ENCODE measurements around the gene ZBTB8B. TPM values are rescaled to one million over a fixed set of nuclear protein-coding genes. Genes with fewer than 3 reads are reported as not detected.
"Not testable (repeated sequence)": the region's sequence is repeated elsewhere in the genome, so short reads cannot be mapped to it uniquely, and the experiment has no call there.

ZBTB8B gene
- total RNA-seq, 1 donor from 2014 or later, result not detected

GRCh38 chr1:32480003-32480402, 15.1 kb downstream of the ZBTB8B start:
- H3K27ac ChIP-seq, result no peak overlapping the region
- no peaks in the 10 kb centered on the region for H3K9me3 ChIP-seq
- no peaks in the 10 kb centered on the region for H3K36me3 ChIP-seq
- peaks cover 4% of the 10 kb centered on the region for H3K27me3 ChIP-seq
- intact Hi-C loops (cut with DNase I), result no loop called here
- ATAC-seq, result no peak
- H3K4me3 ChIP-seq, result no peak overlapping the region
- no peak for TF ChIP-seq CTCF (IDR thresholded peaks at IDR 0.05)
- no peak for DNase-seq
- H3K4me1 ChIP-seq, result no peaks in the 10 kb centered on the region

- no peak for TF ChIP-seq CTCF (IDR thresholded peaks at IDR 0.05)
- Histone ChIP-seq H3K4me3 (no peak overlapping the region), H3K27me3 (no peaks in the 10 kb centered on the region), H3K9me3 (no peaks in the 10 kb centered on the region), H3K36me3 (no peaks in the 10 kb centered on the region), H3K27ac (no peak overlapping the region), H3K4me1 (no peaks in the 10 kb centered on the region)
- no peak for DNase-seq
- intact Hi-C loops (cut with DNase I), result no loop called here
- ATAC-seq, result no peak
Observed at GRCh38 chr1:32480761-32481160, 15.9 kb downstream of the ZBTB8B start.

GRCh38 chr1:32481788-32482187, 16.9 kb downstream of the ZBTB8B start:
- H3K27me3 ChIP-seq; ATAC-seq; H3K36me3 ChIP-seq; intact Hi-C loops (cut with DNase I); H3K9me3 ChIP-seq; H3K27ac ChIP-seq; H3K4me3 ChIP-seq; H3K4me1 ChIP-seq; DNase-seq: not testable (repeated sequence)

- no peak for DNase-seq
- TF ChIP-seq CTCF (IDR thresholded peaks at IDR 0.05), result no peak
- intact Hi-C loops (cut with DNase I), result no loop called here
- no peak overlapping the region for H3K27ac ChIP-seq
- no peaks in the 10 kb centered on the region for H3K4me1 ChIP-seq
- no peaks in the 10 kb centered on the region for H3K36me3 ChIP-seq
- no peak for ATAC-seq
- H3K9me3 ChIP-seq, result no peaks in the 10 kb centered on the region
- H3K27me3 ChIP-seq, result no peaks in the 10 kb centered on the region
- no peak overlapping the region for H3K4me3 ChIP-seq
Observed at GRCh38 chr1:32485554-32486255, 20.8 kb downstream of the ZBTB8B start.

GRCh38 chr1:32486463-32487113, 21.7 kb downstream of the ZBTB8B start:
- TF ChIP-seq CTCF (IDR thresholded peaks at IDR 0.05), result no peak

GRCh38 chr1:32487182-32487581, 22.3 kb downstream of the ZBTB8B start:
- no peaks in the 10 kb centered on the region for H3K4me1 ChIP-seq
- H3K27ac ChIP-seq, result no peak overlapping the region
- no peak overlapping the region for H3K4me3 ChIP-seq
- H3K27me3 ChIP-seq, result no peaks in the 10 kb centered on the region
- TF ChIP-seq CTCF (IDR thresholded peaks at IDR 0.05), result no peak
- no peaks in the 10 kb centered on the region for H3K9me3 ChIP-seq
- ATAC-seq (no peak), DNase-seq (no peak)
- no peaks in the 10 kb centered on the region for H3K36me3 ChIP-seq
- intact Hi-C loops (cut with DNase I), result no loop called here

More at GRCh38 chr1:32486463-32487113, 21.7 kb downstream of the ZBTB8B start:
- ATAC-seq, result no peak
- intact Hi-C loops (cut with DNase I), result no loop called here
- no peak overlapping the region for H3K4me3 ChIP-seq
- no peak for DNase-seq
- H3K4me1 ChIP-seq, result no peaks in the 10 kb centered on the region
- H3K27me3 ChIP-seq, result no peaks in the 10 kb centered on the region
- no peaks in the 10 kb centered on the region for H3K36me3 ChIP-seq
- H3K27ac ChIP-seq, result no peak overlapping the region
- H3K9me3 ChIP-seq, result no peaks in the 10 kb centered on the region
